ENCODE results near the gene CCSER1. TPM values are rescaled to one million over a fixed set of nuclear protein-coding genes. Genes with fewer than 3 reads are reported as not detected.

CCSER1 gene
- total RNA-seq, 1 experiment from 2014 or later = 0.05 TPM

DNA sequence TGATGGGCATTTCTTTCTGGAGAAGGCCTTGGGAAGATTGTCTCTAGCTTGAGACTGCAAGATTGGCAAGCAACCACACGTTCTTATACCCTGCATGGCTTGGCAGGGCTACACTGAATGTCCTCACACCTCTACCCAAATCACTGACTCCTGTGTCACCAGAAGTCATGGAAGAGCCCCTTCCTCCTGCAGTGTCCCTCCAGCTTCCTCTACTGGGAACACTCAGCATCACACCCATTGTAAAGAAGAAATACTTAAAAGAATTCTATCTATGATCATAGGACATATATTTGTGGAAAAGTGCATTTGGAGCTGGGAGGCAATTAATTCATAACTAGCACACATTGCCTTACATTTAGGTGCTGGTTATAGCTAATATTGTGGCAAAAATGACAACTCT lies 113.1 kb downstream of the CCSER1 start:
- BruUV-seq (replicated peaks) = no TSS peak
- no peaks in the 10 kb centered on the region for H3K27me3 ChIP-seq (ENCODE audit: control insufficient read depth, insufficient read depth, low read length)
- no peak overlapping the region for H3K27ac ChIP-seq (ENCODE audit: low read length)
- no peak overlapping the region for H3K4me3 ChIP-seq (ENCODE audit: low read depth in 2 of 2, low read length in 2 of 2)
- CTCF ChIA-PET = no interaction called here
- H3K4me1 ChIP-seq (ENCODE audit: control insufficient read depth, insufficient read depth, low read length) = no peaks in the 10 kb centered on the region
- ATAC-seq (no peak), DNase-seq (ENCODE audit: low read depth, low spot score) (no peak)
- POLR2A ChIA-PET = no interaction called here
- in situ Hi-C loops (cut with HindIII; ENCODE audit: low pct_unique_long_range_greater_than_20kb, low sequenced_read_pairs) = no loop called here
- no peaks in the 10 kb centered on the region for H3K9me3 ChIP-seq (ENCODE audit: control insufficient read depth, insufficient read depth, low read depth, low read length)
- TF ChIP-seq TCF7L2 (IDR thresholded peaks at IDR 0.05; ENCODE audit: low read depth, low read length) (no peak), SIN3A (IDR thresholded peaks at IDR 0.05; ENCODE audit: borderline replicate concordance, insufficient read depth, low read depth, low read length) (no peak), POLR2AphosphoS5 (IDR thresholded peaks at IDR 0.05; ENCODE audit: low read depth, low read length) (no peak)
- TF ChIP-seq, protein P1, sequence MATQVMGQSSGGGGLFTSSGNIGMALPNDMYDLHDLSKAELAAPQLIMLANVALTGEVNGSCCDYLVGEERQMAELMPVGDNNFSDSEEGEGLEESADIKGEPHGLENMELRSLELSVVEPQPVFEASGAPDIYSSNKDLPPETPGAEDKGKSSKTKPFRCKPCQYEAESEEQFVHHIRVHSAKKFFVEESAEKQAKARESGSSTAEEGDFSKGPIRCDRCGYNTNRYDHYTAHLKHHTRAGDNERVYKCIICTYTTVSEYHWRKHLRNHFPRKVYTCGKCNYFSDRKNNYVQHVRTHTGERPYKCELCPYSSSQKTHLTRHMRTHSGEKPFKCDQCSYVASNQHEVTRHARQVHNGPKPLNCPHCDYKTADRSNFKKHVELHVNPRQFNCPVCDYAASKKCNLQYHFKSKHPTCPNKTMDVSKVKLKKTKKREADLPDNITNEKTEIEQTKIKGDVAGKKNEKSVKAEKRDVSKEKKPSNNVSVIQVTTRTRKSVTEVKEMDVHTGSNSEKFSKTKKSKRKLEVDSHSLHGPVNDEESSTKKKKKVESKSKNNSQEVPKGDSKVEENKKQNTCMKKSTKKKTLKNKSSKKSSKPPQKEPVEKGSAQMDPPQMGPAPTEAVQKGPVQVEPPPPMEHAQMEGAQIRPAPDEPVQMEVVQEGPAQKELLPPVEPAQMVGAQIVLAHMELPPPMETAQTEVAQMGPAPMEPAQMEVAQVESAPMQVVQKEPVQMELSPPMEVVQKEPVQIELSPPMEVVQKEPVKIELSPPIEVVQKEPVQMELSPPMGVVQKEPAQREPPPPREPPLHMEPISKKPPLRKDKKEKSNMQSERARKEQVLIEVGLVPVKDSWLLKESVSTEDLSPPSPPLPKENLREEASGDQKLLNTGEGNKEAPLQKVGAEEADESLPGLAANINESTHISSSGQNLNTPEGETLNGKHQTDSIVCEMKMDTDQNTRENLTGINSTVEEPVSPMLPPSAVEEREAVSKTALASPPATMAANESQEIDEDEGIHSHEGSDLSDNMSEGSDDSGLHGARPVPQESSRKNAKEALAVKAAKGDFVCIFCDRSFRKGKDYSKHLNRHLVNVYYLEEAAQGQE (IDR thresholded peaks at IDR 0.05; ENCODE audit: insufficient read depth in 1 of 2, low read depth in 2 of 2, low read length in 1 of 2) = no peak
- TF ChIP-seq, protein P2, sequence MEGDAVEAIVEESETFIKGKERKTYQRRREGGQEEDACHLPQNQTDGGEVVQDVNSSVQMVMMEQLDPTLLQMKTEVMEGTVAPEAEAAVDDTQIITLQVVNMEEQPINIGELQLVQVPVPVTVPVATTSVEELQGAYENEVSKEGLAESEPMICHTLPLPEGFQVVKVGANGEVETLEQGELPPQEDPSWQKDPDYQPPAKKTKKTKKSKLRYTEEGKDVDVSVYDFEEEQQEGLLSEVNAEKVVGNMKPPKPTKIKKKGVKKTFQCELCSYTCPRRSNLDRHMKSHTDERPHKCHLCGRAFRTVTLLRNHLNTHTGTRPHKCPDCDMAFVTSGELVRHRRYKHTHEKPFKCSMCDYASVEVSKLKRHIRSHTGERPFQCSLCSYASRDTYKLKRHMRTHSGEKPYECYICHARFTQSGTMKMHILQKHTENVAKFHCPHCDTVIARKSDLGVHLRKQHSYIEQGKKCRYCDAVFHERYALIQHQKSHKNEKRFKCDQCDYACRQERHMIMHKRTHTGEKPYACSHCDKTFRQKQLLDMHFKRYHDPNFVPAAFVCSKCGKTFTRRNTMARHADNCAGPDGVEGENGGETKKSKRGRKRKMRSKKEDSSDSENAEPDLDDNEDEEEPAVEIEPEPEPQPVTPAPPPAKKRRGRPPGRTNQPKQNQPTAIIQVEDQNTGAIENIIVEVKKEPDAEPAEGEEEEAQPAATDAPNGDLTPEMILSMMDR (IDR thresholded peaks at IDR 0.05) = no peak
- intact Hi-C loops (cut with micrococcal nuclease; ENCODE audit: unreplicated experiment) = no loop called here
- H3K36me3 ChIP-seq (ENCODE audit: control insufficient read depth, insufficient read depth, low read length) = no peaks in the 10 kb centered on the region

DNA sequence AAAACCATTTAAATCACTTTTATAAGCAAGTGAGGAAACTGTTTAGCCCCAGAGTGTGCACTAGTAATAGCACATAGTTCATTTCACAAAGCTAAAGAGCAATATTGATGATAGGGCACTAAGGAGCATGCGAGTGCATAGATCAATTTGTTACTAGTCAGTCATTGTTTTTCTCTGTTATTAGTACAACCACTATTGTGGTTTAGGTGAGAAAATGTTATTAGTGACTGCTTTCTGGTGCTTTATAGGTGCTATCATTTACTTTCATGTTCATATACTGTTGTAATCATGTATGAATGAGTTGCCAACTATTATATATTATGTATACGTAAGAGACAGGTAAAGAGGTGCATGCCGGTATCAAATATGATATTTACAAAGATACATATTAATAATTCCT lies 113.8 kb downstream of the CCSER1 start:
- ATAC-seq = no peak
- H3K4me1 ChIP-seq (ENCODE audit: control insufficient read depth, insufficient read depth, low read length) = no peaks in the 10 kb centered on the region
- H3K36me3 ChIP-seq (ENCODE audit: control insufficient read depth, insufficient read depth, low read length) = no peaks in the 10 kb centered on the region
- TF ChIP-seq, protein P1 (IDR thresholded peaks at IDR 0.05; ENCODE audit: insufficient read depth in 1 of 2, low read depth in 2 of 2, low read length in 1 of 2) = no peak
- TF ChIP-seq POLR2AphosphoS5 (IDR thresholded peaks at IDR 0.05; ENCODE audit: low read depth, low read length) = no peak
- no peak for TF ChIP-seq SIN3A (IDR thresholded peaks at IDR 0.05; ENCODE audit: borderline replicate concordance, insufficient read depth, low read depth, low read length)
- TF ChIP-seq, protein P2 (IDR thresholded peaks at IDR 0.05) = no peak
- no peak for TF ChIP-seq TCF7L2 (IDR thresholded peaks at IDR 0.05; ENCODE audit: low read depth, low read length)
- in situ Hi-C loops (cut with HindIII; ENCODE audit: low pct_unique_long_range_greater_than_20kb, low sequenced_read_pairs) = no loop called here
- H3K27ac ChIP-seq (ENCODE audit: low read length) = no peak overlapping the region
- DNase-seq (ENCODE audit: low read depth, low spot score) = no peak
- intact Hi-C loops (cut with micrococcal nuclease; ENCODE audit: unreplicated experiment) = no loop called here
- CTCF ChIA-PET = no interaction called here
- POLR2A ChIA-PET = no interaction called here
- no peaks in the 10 kb centered on the region for H3K9me3 ChIP-seq (ENCODE audit: control insufficient read depth, insufficient read depth, low read depth, low read length)
- BruUV-seq (replicated peaks) = no TSS peak
- no peak overlapping the region for H3K4me3 ChIP-seq (ENCODE audit: low read depth in 2 of 2, low read length in 2 of 2)
- H3K27me3 ChIP-seq (ENCODE audit: control insufficient read depth, insufficient read depth, low read length) = no peaks in the 10 kb centered on the region
